Measurements from ENCODE around the gene ALG3. TPM values are rescaled to one million over a fixed set of nuclear protein-coding genes. Genes with fewer than 3 reads are reported as not detected.

ALG3 gene
- total and polyA plus RNA-seq, 2 of the 4 experiments (the other 2 are of a cell fraction), result 19.5 to 52.6 TPM

GRCh38 chr3:184236033-184236410 is 12.7 kb downstream of the ALG3 start:
- no peak overlapping the region for H3K4me2 ChIP-seq (ENCODE audit: low read depth, low read length)
- no peaks in the 10 kb centered on the region for H3K36me3 ChIP-seq (ENCODE audit: control insufficient read depth, insufficient read depth, low read length)
- no peak overlapping the region for H3K27ac ChIP-seq (ENCODE audit: insufficient read depth, low read length)
- intact Hi-C loops (cut with micrococcal nuclease), result no loop called here
- no peak overlapping the region for H2BK120ac ChIP-seq (ENCODE audit: low read depth, low read length)
- peaks cover 6% of the 10 kb centered on the region for H4K20me1 ChIP-seq (ENCODE audit: insufficient read depth, low read length)
- no peaks in the 10 kb centered on the region for H3K4me1 ChIP-seq (ENCODE audit: control insufficient read depth, insufficient read depth, low read length)
- H3K27me3 ChIP-seq (ENCODE audit: control insufficient read depth, insufficient read depth, low read length), result peaks cover 36% of the 10 kb centered on the region
- POLR2A ChIA-PET (ENCODE audit: unreplicated experiment), result no interaction called here
- DNase-seq (no peak), ATAC-seq (ENCODE audit: low read depth) (no peak)
- in situ Hi-C loops (cut with MboI; ENCODE audit: low sequenced_read_pairs), result no loop called here
- H3K4ac ChIP-seq (ENCODE audit: low read depth, low read length), result no peak overlapping the region
- no peak overlapping the region for H2BK15ac ChIP-seq (ENCODE audit: low read depth, low read length)
- no peak overlapping the region for H3K9ac ChIP-seq (ENCODE audit: low read depth, low read length)
- no peaks in the 10 kb centered on the region for H3K79me1 ChIP-seq (ENCODE audit: low read depth in 1 of 2, low read length in 2 of 2)
- no peak overlapping the region for H4K8ac ChIP-seq (ENCODE audit: low read depth in 2 of 2, low read length in 2 of 2)
- dilution Hi-C loops (cut with HindIII; ENCODE audit: low sequenced_read_pairs, unreplicated experiment), result no loop called here
- H3K4me3 ChIP-seq (ENCODE audit: insufficient read depth, low read depth, low read length), result no peak overlapping the region
- BruUV-seq (replicated peaks), result no TSS peak
- H2BK20ac ChIP-seq (ENCODE audit: low read depth, low read length), result no peak overlapping the region
- no peak overlapping the region for H3K14ac ChIP-seq (replicated peaks; ENCODE audit: low read depth, low read length)
- H2AFZ ChIP-seq (replicated peaks; ENCODE audit: low read length, poor library complexity), result no peak overlapping the region
- H2AK9ac ChIP-seq (replicated peaks; ENCODE audit: low read depth, low read length, poor library complexity), result no peak overlapping the region
- no peak overlapping the region for H4K5ac ChIP-seq (ENCODE audit: low read depth, low read length)
- WGBS, 2 experiments (ENCODE audit: extremely low coverage in 2 of 2, insufficient read length in 1 of 2), result 28% methylated on average over 5 of the region's 14 CpGs; no CpG with 5 or more reads in 1 of the 2 experiments
- H4K91ac ChIP-seq (ENCODE audit: insufficient read depth, low read depth, low read length), result no peak overlapping the region
- H2BK5ac ChIP-seq (ENCODE audit: low read depth, low read length, poor library complexity, severe bottlenecking), result no peak overlapping the region
- H3K9me1 ChIP-seq (ENCODE audit: insufficient read depth, low read length), result 0 out of 2 replicates have a peak, but pooled peaks cover 3% of the 10 kb centered on the region
- H3K23ac ChIP-seq (ENCODE audit: low read depth, low read length), result no peak overlapping the region
- H3K18ac ChIP-seq (ENCODE audit: low read depth, low read length), result no peak overlapping the region
- H2AK5ac ChIP-seq (ENCODE audit: low read depth, low read length), result no peak overlapping the region
- no peaks in the 10 kb centered on the region for H3K9me3 ChIP-seq (ENCODE audit: control insufficient read depth, insufficient read depth, low read length)
- CTCF ChIA-PET, result no interaction called here
- no peak for TF ChIP-seq POLR2A (IDR thresholded peaks at IDR 0.05; ENCODE audit: low read depth, low read length)
- no peak for TF ChIP-seq RAD21 (IDR thresholded peaks at IDR 0.05; ENCODE audit: low read length)
- no peak for TF ChIP-seq MAZ (IDR thresholded peaks at IDR 0.05; ENCODE audit: borderline replicate concordance, low read depth, low read length)
- TF ChIP-seq USF2 (IDR thresholded peaks at IDR 0.05; ENCODE audit: low read depth, low read length), result no peak
- no peak for TF ChIP-seq ELK1 (IDR thresholded peaks at IDR 0.05; ENCODE audit: borderline replicate concordance, low read depth, low read length)
- no peak for TF ChIP-seq SMC3 (IDR thresholded peaks at IDR 0.05; ENCODE audit: low read depth, low read length)
- no peak for TF ChIP-seq BHLHE40 (IDR thresholded peaks at IDR 0.05; ENCODE audit: low read depth, low read length)
- no peak for TF ChIP-seq CTCF (conservative IDR thresholded peaks at IDR 0.05; ENCODE audit: low read depth, low read length)
- no peak for TF ChIP-seq CHD1 (IDR thresholded peaks at IDR 0.05; ENCODE audit: low read depth, low read length)
- no peak for TF ChIP-seq NFE2L2 (IDR thresholded peaks at IDR 0.05; ENCODE audit: low read depth, low read length)
- no peak for TF ChIP-seq RCOR1 (IDR thresholded peaks at IDR 0.05; ENCODE audit: insufficient replicate concordance, low read length)
- no peak for TF ChIP-seq RFX5 (IDR thresholded peaks at IDR 0.05; ENCODE audit: low read depth, low read length)
- no peak for TF ChIP-seq CEBPB (IDR thresholded peaks at IDR 0.05; ENCODE audit: low read depth, low read length)
- no peak for TF ChIP-seq MXI1 (IDR thresholded peaks at IDR 0.05; ENCODE audit: borderline replicate concordance, low read depth, low read length)
- H3K56ac ChIP-seq (ENCODE audit: extremely low read depth, insufficient read depth, low read length), result no peak overlapping the region
